Stomach (tissue), 9 donors: ENCODE results near the gene SCUBE3. TPM values are rescaled to one million over a fixed set of nuclear protein-coding genes. Genes with fewer than 3 reads are reported as not detected.

Experiments used
- DNase-seq, 2 donors: peaks; one replicate each; pipeline versions ENCODE4 v3.0.0 to v3.0.0-alpha.2; 2013 to 2019
- H3K27ac ChIP-seq, 5 donors: fragments of 200-600 bp in 4 of 5; sonication (generic) in 4 of 5; one replicate each; pipeline ENCODE4 v1.5.1; 2013 to 2019; ENCODE audit warnings: mild to moderate bottlenecking in 1 of 5, moderate library complexity in 1 of 5
- H3K27me3 ChIP-seq, 3 donors: fragments of 200-600 bp; sonication (generic); one replicate each; pipeline ENCODE4 v1.5.1; 2017 to 2019; ENCODE audit warnings: mixed run types in 1 of 3
- H3K36me3 ChIP-seq, 4 donors: fragments of 200-600 bp; sonication (generic); 1 replicate in 3 of 4; 2 replicates in 1 of 4; pipeline ENCODE4 v1.5.1; 2016 to 2019
- H3K4me1 ChIP-seq, 4 donors: fragments of 200-600 bp; sonication (generic); one replicate each; pipeline ENCODE4 v1.5.1; 2016 to 2019
- H3K4me3 ChIP-seq, 4 donors: fragments of 200-600 bp; sonication (generic) in 3 of 4; one replicate each; pipeline ENCODE4 v1.5.1; 2016 to 2019; ENCODE audit warnings: mild to moderate bottlenecking in 1 of 4
- H3K9me3 ChIP-seq, 4 donors: fragments of 200-600 bp; sonication (generic); one replicate each; pipeline ENCODE4 v1.5.1; 2016 to 2019
- EP300 ChIP-seq: sonication (generic); formaldehyde crosslinking; IDR thresholded peaks from one replicate; pipeline ENCODE4 v1.6.1; 2017; ENCODE audit warnings: antibody characterized with exemption
- POLR2A ChIP-seq, 4 donors: fragments of 450-650 bp; IDR thresholded peaks; one replicate each; pipeline ENCODE4 v1.6.1; 2016; ENCODE audit warnings: antibody characterized with exemption in 4 of 4, control low read depth in 2 of 4, mild to moderate bottlenecking in 1 of 4, moderate library complexity in 1 of 4
- POLR2AphosphoS5 ChIP-seq, 3 donors: sonication (generic); formaldehyde crosslinking; IDR thresholded peaks; one replicate each; pipeline ENCODE4 v1.6.1; 2016; ENCODE audit warnings: antibody characterized with exemption in 3 of 3
- WGBS, 5 donors: extraction: QIAGEN DNeasy Blood & Tissue Kit in 3 of 5; methylation state at CpG; one replicate each; pipeline versions ENCODE4 v1.1.5 to v1.1.7; 2013 to 2018; 5-methylcytosine and 5-hydroxymethylcytosine counted together
- intact Hi-C: fragments of 100-400 bp; cut with DNase I; formaldehyde crosslinking; loops from one replicate; pipeline ENCODE4 v1.15.1; 2023; ENCODE audit warnings: low total_unique reads
- polyA plus RNA-seq, 3 donors: library from polyadenylated mRNA; stranded (reverse); fragments of 200-250 nt; gene quantifications; one replicate each; pipeline ENCODE4 v1.2.3, GENCODE V29; 2013
- total RNA-seq, 5 donors: library from RNA; depleted of rRNA; stranded (reverse); fragments of >200 nt; gene quantifications; one replicate each; pipeline versions ENCODE4 v1.1.0 to v1.2.3, GENCODE V29; 2014 to 2016
- TF ChIP-seq, protein P1 (sequence below), 7 experiments: fragments of 450-650 bp in 4 of 7; fragments of 200-600 bp in 3 of 7; sonication (generic) in 3 of 7; IDR thresholded peaks; one replicate each; pipeline ENCODE4 v1.5.1; 2016 to 2019; ENCODE audit warnings: antibody characterized with exemption in 7 of 7, control low read depth in 2 of 7, mild to moderate bottlenecking in 1 of 7
- donor health status: healthy with polysubstance abuse.
- donor health status: Bipolar disorder and iron deficiency.
- donor health status: healthy.

The SCUBE3 gene
- total and polyA plus RNA-seq, 8 donors, result 0.15 to 2.3 (median 0.31) TPM; not detected in 1

DNA sequence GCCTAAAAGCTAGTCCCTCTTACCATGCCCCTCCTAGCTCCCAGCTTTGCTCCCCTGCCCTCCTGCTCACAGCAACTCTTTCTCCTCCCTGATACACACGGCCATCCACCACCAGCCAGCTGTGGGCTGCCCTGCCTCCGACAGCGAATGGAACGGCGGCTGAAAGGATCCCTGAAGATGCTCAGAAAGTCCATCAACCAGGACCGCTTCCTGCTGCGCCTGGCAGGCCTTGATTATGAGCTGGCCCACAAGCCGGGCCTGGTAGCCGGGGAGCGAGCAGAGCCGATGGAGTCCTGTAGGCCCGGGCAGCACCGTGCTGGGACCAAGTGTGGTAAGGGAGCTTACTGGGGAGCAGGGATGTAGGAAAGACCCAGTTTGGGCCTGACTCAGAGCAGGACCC lies 29.1 kb downstream of the SCUBE3 start:
- Histone ChIP-seq H3K27ac (no peak overlapping the region), H3K4me1 (peaks cover 0 to 25% (median 15%) of the 10 kb centered on the region in 4 donors), H3K27me3 (no peaks in the 10 kb centered on the region), H3K4me3 (no peak overlapping the region), H3K9me3 (no peaks in the 10 kb centered on the region), H3K36me3 (peaks cover 0 to 46% (median 36%) of the 10 kb centered on the region in 4 donors)
- TF ChIP-seq EP300 (no peak), POLR2AphosphoS5 (IDR thresholded peaks at IDR 0.05) (no peak)
- intact Hi-C loops, result loop anchor here (10.0 kb wide), 1 partner anchor 258 kb away; no protein-coding TSS in a partner anchor
- WGBS, 5 donors, result 95 to 97% (median 95%) methylated on average over 11 to 13 of the region's 13 CpGs
- DNase-seq, result no peak

DNA sequence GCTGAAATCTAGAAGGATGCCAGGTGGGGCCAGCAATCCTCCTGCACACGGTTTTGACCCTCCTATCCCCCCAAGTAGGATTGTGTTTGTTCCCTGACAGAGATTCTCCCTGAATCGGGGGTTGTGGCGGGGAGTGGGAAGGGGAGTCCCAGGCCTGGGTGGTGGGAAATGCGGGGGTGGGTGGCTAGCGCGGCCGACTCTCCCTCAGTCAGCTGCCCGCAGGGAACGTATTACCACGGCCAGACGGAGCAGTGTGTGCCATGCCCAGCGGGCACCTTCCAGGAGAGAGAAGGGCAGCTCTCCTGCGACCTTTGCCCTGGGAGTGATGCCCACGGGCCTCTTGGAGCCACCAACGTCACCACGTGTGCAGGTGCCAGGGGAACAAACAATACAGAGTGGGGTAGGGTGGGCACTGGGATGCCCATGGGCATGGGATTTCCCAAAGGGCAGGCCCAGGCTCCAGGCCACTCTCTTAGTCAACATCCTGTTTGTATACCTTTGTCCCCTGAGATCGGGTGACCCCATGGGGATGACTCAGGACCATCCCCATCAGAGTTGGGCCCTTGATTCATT lies 29.7 kb downstream of the SCUBE3 start:
- intact Hi-C loops, result loop anchor here (10.0 kb wide), 1 partner anchor 259 kb away; no protein-coding TSS in a partner anchor
- 70 to 82% (median 75%) methylated on average over 10 to 17 of the region's 17 CpGs for WGBS, 5 donors

DNA sequence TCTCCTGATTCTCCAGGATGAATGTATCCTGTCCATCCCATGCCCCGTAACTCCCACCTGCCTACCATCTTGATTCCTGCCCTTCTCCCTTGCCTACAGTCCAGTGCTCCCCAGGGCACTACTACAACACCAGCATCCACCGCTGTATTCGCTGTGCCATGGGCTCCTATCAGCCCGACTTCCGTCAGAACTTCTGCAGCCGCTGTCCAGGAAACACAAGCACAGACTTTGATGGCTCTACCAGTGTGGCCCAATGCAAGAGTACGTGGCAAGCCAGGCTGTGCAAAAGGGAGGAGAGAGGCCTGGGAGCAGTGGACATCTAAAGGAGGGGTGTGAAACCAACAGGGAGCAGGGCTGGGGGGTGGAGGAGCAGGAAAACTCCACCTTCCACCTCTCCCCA lies 30.8 kb downstream of the SCUBE3 start:
- TF ChIP-seq, protein P1, sequence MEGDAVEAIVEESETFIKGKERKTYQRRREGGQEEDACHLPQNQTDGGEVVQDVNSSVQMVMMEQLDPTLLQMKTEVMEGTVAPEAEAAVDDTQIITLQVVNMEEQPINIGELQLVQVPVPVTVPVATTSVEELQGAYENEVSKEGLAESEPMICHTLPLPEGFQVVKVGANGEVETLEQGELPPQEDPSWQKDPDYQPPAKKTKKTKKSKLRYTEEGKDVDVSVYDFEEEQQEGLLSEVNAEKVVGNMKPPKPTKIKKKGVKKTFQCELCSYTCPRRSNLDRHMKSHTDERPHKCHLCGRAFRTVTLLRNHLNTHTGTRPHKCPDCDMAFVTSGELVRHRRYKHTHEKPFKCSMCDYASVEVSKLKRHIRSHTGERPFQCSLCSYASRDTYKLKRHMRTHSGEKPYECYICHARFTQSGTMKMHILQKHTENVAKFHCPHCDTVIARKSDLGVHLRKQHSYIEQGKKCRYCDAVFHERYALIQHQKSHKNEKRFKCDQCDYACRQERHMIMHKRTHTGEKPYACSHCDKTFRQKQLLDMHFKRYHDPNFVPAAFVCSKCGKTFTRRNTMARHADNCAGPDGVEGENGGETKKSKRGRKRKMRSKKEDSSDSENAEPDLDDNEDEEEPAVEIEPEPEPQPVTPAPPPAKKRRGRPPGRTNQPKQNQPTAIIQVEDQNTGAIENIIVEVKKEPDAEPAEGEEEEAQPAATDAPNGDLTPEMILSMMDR (IDR thresholded peaks at IDR 0.05), result no peak
- no peak for TF ChIP-seq EP300
- no peak for TF ChIP-seq POLR2AphosphoS5 (IDR thresholded peaks at IDR 0.05)
- TF ChIP-seq POLR2A (IDR thresholded peaks at IDR 0.05), result no peak
- H3K4me3 ChIP-seq, result no peak overlapping the region
- H3K36me3 ChIP-seq, result peaks cover 0 to 46% (median 36%) of the 10 kb centered on the region in 4 donors
- H3K27me3 ChIP-seq, result no peaks in the 10 kb centered on the region
- H3K9me3 ChIP-seq, result no peaks in the 10 kb centered on the region
- WGBS, 5 donors, result 91 to 96% (median 95%) methylated on average over 7 of the region's 7 CpGs
- peaks cover 0 to 23% (median 12%) of the 10 kb centered on the region in 4 donors for H3K4me1 ChIP-seq
- no peak for DNase-seq
- intact Hi-C loops, result loop anchor here (10.0 kb wide), 1 partner anchor 260 kb away; no protein-coding TSS in a partner anchor
- no peak overlapping the region for H3K27ac ChIP-seq

More for the DNA sequence above, 29.7 kb downstream of the SCUBE3 start:
- TF ChIP-seq POLR2AphosphoS5 (IDR thresholded peaks at IDR 0.05), result no peak
- TF ChIP-seq POLR2A (IDR thresholded peaks at IDR 0.05), result no peak
- TF ChIP-seq, protein P1 (IDR thresholded peaks at IDR 0.05), result no peak
- TF ChIP-seq EP300, result no peak
- Histone ChIP-seq H3K36me3 (peaks cover 0 to 46% (median 36%) of the 10 kb centered on the region in 4 donors), H3K4me3 (no peak overlapping the region), H3K4me1 (peaks cover 0 to 24% (median 14%) of the 10 kb centered on the region in 4 donors), H3K9me3 (no peaks in the 10 kb centered on the region), H3K27ac (no peak overlapping the region), H3K27me3 (no peaks in the 10 kb centered on the region)
- no peak for DNase-seq

DNA sequence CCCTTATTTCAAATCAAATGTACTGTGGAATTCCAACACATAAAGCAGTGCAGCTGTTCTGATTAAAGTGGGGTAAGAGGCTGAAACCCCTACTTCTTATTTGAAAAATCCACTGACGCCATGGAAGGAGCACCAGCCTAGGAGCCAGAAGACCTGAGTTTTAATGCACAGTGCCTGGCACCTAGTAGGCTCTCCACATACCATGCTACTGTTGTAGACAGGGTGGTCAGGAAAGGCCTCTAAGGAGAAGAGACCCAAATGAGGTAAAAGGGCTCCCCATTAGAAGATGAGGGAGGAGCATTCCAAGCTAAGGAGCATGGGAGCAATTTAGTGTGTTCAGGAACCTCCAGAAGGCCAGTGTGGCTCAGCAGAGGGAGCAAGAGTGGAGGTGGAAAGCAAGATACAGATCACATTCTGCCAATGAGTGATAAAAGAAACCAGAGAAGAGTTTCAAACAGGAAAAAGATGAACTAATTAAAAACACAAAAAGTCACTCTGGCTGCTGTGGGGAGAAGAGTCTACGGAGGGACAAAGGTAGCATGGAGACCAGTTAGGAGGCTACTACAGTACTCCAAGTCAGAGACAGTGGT lies 34.0 kb downstream of the SCUBE3 start:
- Histone ChIP-seq H3K9me3 (no peaks in the 10 kb centered on the region), H3K27me3 (no peaks in the 10 kb centered on the region), H3K27ac (no peak overlapping the region), H3K4me3 (no peak overlapping the region), H3K4me1 (peaks cover 0 to 14% (median 7%) of the 10 kb centered on the region in 4 donors), H3K36me3 (peaks cover 0 to 39% (median 33%) of the 10 kb centered on the region in 4 donors)
- intact Hi-C loops, result loop anchor here (10.0 kb wide), 1 partner anchor 263 kb away; no protein-coding TSS in a partner anchor
- 82 to 97% (median 93%) methylated on average over 2 of the region's 2 CpGs for WGBS, 5 donors
- DNase-seq, result no peak
- TF ChIP-seq, protein P1 (IDR thresholded peaks at IDR 0.05), result no peak
- TF ChIP-seq POLR2A (IDR thresholded peaks at IDR 0.05), result no peak
- no peak for TF ChIP-seq EP300
- no peak for TF ChIP-seq POLR2AphosphoS5 (IDR thresholded peaks at IDR 0.05)
